ENCODE results near the gene RERG. TPM values are rescaled to one million over a fixed set of nuclear protein-coding genes. Genes with fewer than 3 reads are reported as not detected.
A peak's percentile ranks its signal among the peaks of the same experiment; 100 is the strongest.

RERG gene
- total RNA-seq, 1 donor from 2014 or later, result 28.6 TPM

- H3K27me3 Mint-ChIP-seq (ENCODE audit: low read depth), result no peaks in the 10 kb centered on the region
- no peak overlapping the region for H3K27ac Mint-ChIP-seq
- H3K4me3 Mint-ChIP-seq, result no peak overlapping the region
- DNase-seq (ENCODE audit: low spot score in 2 of 2, unreplicated experiment in 2 of 2), result no peak
- H3K9me3 Mint-ChIP-seq, result peaks cover 10% of the 10 kb centered on the region
- TF ChIP-seq, protein P1, sequence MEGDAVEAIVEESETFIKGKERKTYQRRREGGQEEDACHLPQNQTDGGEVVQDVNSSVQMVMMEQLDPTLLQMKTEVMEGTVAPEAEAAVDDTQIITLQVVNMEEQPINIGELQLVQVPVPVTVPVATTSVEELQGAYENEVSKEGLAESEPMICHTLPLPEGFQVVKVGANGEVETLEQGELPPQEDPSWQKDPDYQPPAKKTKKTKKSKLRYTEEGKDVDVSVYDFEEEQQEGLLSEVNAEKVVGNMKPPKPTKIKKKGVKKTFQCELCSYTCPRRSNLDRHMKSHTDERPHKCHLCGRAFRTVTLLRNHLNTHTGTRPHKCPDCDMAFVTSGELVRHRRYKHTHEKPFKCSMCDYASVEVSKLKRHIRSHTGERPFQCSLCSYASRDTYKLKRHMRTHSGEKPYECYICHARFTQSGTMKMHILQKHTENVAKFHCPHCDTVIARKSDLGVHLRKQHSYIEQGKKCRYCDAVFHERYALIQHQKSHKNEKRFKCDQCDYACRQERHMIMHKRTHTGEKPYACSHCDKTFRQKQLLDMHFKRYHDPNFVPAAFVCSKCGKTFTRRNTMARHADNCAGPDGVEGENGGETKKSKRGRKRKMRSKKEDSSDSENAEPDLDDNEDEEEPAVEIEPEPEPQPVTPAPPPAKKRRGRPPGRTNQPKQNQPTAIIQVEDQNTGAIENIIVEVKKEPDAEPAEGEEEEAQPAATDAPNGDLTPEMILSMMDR (IDR thresholded peaks at IDR 0.05; ENCODE audit: unreplicated experiment), result no peak
- peaks cover 10% of the 10 kb centered on the region for H3K36me3 Mint-ChIP-seq
- H3K4me1 Mint-ChIP-seq, result peaks cover 3% of the 10 kb centered on the region
Observed at GRCh38 chr12:15142711-15143110, 78.5 kb downstream of the RERG start.

DNA sequence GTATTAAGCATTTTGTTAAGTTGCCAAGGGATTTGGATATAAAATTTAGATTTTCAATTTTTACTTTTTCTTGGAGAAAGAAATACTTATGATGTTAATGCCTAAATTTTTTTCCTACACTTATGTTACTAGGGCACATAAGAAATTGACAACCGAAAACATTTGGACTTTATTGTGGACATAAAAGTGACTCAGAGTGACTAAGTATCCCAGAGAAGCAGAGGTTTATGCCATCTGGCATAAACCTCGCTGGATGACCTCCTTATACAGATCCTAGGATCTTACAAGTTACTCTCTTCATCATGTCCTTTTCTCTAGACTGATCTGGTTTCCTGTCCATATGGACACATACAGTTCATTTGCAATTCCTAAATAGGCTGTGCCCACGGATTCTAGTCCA is 89.8 kb downstream of the RERG start:
- peaks cover 6% of the 10 kb centered on the region for H3K4me1 Mint-ChIP-seq
- no peak for DNase-seq (ENCODE audit: low spot score in 2 of 2, unreplicated experiment in 2 of 2)
- H3K27ac Mint-ChIP-seq, result no peak overlapping the region
- no peak overlapping the region for H3K4me3 Mint-ChIP-seq
- peaks cover 15% of the 10 kb centered on the region for H3K9me3 Mint-ChIP-seq
- H3K27me3 Mint-ChIP-seq (ENCODE audit: low read depth), result peaks cover 7% of the 10 kb centered on the region
- TF ChIP-seq, protein P1 (IDR thresholded peaks at IDR 0.05; ENCODE audit: unreplicated experiment), result no peak
- H3K36me3 Mint-ChIP-seq, result peaks cover 4% of the 10 kb centered on the region

GRCh38 chr12:15130541-15130940 is 90.7 kb downstream of the RERG start:
- TF ChIP-seq, protein P1 (IDR thresholded peaks at IDR 0.05; ENCODE audit: unreplicated experiment), result no peak
- Mint-ChIP-seq H3K27ac (peak overlapping the region; percentile 10), H3K9me3 (peaks cover 15% of the 10 kb centered on the region), H3K4me3 (no peak overlapping the region), H3K4me1 (peaks cover 6% of the 10 kb centered on the region), H3K36me3 (peaks cover 6% of the 10 kb centered on the region), H3K27me3 (ENCODE audit: low read depth) (peaks cover 7% of the 10 kb centered on the region)
- DNase-seq (ENCODE audit: low spot score in 2 of 2, unreplicated experiment in 2 of 2), result no peak

- Mint-ChIP-seq H3K9me3 (no peaks in the 10 kb centered on the region), H3K27me3 (ENCODE audit: low read depth) (no peaks in the 10 kb centered on the region), H3K4me1 (no peaks in the 10 kb centered on the region), H3K27ac (no peak overlapping the region), H3K4me3 (no peak overlapping the region), H3K36me3 (peaks cover 6% of the 10 kb centered on the region)
- DNase-seq (ENCODE audit: low spot score in 2 of 2, unreplicated experiment in 2 of 2), result no peak
- TF ChIP-seq, protein P1 (IDR thresholded peaks at IDR 0.05; ENCODE audit: unreplicated experiment), result no peak
Observed at GRCh38 chr12:15123401-15123800, 97.8 kb downstream of the RERG start.

GRCh38 chr12:15122344-15122743 is 98.9 kb downstream of the RERG start:
- no peak overlapping the region for H3K4me3 Mint-ChIP-seq

More at GRCh38 chr12:15122344-15122743, 98.9 kb downstream of the RERG start:
- DNase-seq (ENCODE audit: low spot score in 2 of 2, unreplicated experiment in 2 of 2), result no peak
- Mint-ChIP-seq H3K36me3 (peaks cover 6% of the 10 kb centered on the region), H3K4me1 (no peaks in the 10 kb centered on the region), H3K9me3 (no peaks in the 10 kb centered on the region), H3K27me3 (ENCODE audit: low read depth) (no peaks in the 10 kb centered on the region), H3K27ac (no peak overlapping the region)
- TF ChIP-seq, protein P1 (IDR thresholded peaks at IDR 0.05; ENCODE audit: unreplicated experiment), result no peak
